LNCAP (cell line): Measurements from ENCODE around the gene ADAMTS16.

Experiments used
- TF ChIP-seq, protein P1 (sequence below): fragments of 450-650 bp; IDR thresholded peaks from 2 replicates; pipeline ENCODE4 v1.5.1; 2017; ENCODE audit warnings: mild to moderate bottlenecking

ADAMTS16 gene, protein sequence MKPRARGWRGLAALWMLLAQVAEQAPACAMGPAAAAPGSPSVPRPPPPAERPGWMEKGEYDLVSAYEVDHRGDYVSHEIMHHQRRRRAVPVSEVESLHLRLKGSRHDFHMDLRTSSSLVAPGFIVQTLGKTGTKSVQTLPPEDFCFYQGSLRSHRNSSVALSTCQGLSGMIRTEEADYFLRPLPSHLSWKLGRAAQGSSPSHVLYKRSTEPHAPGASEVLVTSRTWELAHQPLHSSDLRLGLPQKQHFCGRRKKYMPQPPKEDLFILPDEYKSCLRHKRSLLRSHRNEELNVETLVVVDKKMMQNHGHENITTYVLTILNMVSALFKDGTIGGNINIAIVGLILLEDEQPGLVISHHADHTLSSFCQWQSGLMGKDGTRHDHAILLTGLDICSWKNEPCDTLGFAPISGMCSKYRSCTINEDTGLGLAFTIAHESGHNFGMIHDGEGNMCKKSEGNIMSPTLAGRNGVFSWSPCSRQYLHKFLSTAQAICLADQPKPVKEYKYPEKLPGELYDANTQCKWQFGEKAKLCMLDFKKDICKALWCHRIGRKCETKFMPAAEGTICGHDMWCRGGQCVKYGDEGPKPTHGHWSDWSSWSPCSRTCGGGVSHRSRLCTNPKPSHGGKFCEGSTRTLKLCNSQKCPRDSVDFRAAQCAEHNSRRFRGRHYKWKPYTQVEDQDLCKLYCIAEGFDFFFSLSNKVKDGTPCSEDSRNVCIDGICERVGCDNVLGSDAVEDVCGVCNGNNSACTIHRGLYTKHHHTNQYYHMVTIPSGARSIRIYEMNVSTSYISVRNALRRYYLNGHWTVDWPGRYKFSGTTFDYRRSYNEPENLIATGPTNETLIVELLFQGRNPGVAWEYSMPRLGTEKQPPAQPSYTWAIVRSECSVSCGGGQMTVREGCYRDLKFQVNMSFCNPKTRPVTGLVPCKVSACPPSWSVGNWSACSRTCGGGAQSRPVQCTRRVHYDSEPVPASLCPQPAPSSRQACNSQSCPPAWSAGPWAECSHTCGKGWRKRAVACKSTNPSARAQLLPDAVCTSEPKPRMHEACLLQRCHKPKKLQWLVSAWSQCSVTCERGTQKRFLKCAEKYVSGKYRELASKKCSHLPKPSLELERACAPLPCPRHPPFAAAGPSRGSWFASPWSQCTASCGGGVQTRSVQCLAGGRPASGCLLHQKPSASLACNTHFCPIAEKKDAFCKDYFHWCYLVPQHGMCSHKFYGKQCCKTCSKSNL

DNA sequence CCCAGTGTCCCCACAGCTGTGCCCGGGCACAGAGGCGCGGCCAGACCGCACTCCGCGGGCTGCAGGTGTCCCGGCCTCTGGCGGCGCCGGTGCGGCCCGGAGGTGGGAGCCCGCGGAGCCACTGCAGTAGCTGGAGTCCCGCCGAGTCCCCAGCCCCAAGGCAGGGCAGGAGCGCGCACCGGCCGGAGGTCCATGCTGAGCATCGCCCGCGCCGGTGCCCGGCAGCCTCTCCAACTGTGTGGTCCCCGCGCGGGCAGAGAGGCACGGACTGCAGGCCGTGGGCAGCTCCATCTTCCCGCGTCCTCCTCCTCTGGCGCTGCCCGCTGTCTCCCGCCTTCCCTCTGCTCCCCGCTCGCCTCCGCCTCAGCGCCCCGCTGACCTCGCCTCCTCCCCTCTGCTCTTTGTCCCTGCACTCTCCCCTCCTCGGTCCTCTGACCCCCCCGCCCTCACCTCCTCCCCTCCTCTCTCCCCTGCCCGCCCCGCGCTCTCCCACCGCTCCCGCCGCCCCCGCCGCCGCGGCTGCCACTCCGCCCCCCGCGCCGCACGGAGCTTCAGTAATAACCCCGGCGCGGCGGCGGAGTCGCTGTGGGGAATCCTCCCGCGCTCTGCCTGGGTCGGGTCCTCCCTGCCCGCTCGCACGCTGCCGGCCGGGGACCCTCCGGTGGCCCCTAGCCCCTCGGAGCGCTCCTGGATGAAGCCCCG is at the start of gene ADAMTS16:
Gene ADAMTS16 (plus strand): TSS at position 554 of the 702 bp plus-strand sequence. CDS start 138 bp downstream, at position 692.
- TF ChIP-seq, protein P1, sequence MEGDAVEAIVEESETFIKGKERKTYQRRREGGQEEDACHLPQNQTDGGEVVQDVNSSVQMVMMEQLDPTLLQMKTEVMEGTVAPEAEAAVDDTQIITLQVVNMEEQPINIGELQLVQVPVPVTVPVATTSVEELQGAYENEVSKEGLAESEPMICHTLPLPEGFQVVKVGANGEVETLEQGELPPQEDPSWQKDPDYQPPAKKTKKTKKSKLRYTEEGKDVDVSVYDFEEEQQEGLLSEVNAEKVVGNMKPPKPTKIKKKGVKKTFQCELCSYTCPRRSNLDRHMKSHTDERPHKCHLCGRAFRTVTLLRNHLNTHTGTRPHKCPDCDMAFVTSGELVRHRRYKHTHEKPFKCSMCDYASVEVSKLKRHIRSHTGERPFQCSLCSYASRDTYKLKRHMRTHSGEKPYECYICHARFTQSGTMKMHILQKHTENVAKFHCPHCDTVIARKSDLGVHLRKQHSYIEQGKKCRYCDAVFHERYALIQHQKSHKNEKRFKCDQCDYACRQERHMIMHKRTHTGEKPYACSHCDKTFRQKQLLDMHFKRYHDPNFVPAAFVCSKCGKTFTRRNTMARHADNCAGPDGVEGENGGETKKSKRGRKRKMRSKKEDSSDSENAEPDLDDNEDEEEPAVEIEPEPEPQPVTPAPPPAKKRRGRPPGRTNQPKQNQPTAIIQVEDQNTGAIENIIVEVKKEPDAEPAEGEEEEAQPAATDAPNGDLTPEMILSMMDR = no peak

GRCh38 chr5:5092149-5092548 is 48.0 kb upstream of the ADAMTS16 start:
- TF ChIP-seq, protein P1 = no peak

DNA sequence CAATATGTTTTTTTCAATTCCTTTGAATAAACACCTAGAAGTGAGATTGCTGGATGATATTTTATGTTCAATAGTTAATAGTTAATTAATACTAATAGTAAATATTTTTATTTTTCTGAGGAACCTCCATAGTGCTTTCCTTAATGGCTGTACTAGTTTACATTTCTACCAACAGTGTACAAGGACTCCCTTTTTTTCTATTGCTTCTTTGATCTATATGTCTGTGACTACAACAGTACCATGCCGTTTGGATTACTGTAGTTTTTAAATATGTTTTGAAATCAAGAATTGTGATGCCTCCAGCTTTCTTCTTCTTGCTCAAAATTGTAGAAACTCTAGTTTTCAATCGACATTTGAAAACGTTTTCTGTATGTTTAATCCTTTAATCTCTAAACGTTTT is 39.5 kb upstream of the ADAMTS16 start:
- TF ChIP-seq, protein P1 = no peak

DNA sequence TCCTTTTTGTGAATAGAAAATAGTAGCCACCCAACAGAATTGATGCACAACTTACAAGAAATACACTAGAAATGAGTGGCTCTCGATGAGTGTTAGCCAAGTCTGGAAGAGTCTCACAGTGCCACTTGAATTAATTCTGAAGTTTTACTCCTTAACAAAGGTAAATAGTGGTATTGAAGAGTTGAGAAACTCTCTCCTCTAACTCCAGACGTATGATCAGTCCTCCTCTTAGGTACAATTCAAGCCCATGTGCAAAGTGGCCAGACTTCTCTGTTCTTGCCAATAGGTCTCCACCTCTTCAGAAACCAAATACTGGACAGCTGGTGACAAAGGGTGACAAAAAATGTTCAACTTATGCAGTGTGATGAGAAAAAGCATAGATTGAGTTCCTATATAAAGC is 38.5 kb upstream of the ADAMTS16 start:
- TF ChIP-seq, protein P1 = no peak

DNA sequence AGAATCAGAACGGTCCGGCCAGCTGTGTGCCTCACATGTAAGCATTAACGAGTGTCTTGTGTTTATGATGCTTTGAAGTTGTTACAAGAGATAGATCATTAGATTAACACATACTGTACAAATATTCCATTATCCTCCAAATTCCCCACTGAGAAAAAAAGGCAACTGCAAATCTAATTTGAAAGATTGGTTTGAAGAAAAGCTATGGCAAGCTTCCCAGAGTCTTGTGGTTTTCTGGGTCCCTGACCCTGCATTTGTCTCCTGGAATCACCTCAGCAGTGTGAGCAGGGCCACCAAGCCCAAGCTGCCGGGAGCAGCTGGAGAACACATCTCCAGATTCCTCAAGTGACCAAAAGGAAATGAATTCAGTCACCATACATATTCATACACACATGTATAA is 36.9 kb upstream of the ADAMTS16 start:
- TF ChIP-seq, protein P1 = no peak

DNA sequence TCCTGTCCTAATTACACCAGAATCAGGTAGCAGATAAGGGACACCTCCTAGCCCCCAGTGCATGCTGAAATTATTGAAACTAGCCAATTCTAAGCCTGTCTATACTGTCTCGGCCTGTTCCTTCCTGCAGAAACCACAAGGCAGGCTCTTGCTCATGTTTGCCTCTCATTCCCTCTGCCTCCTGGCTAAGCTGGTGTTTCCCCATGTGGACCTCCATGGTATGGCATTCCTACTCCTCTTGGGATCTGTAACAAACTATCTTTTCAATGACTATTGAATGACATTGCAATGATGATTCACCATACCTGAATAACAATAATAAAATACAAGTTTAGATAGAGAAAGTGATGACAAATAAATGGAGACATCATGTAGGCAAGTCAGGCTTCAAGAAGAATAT is 35.6 kb upstream of the ADAMTS16 start:
- TF ChIP-seq, protein P1 = no peak

GRCh38 chr5:5105531-5105930 is 34.6 kb upstream of the ADAMTS16 start:
- TF ChIP-seq, protein P1 = no peak
